AG04449 (cell line): ENCODE results near the gene BPHL.
"Not testable (repeated sequence)": the region's sequence is repeated elsewhere in the genome, so short reads cannot be mapped to it uniquely, and the experiment has no call there.

ENCODE experiments used
- CTCF ChIA-PET: fragments of 350-600 bp; formaldehyde crosslinking; extraction: SDS; loops from one replicate; lab custom pipeline; 2021; ENCODE audit warnings: antibody characterized with exemption; lab: Yijun Ruan, JAX
- POLR2A ChIA-PET: fragments of 400-600, 350-600 bp; formaldehyde crosslinking; extraction: SDS; loops from one replicate; lab custom pipeline; 2020; ENCODE audit warnings: antibody characterized with exemption, inconsistent platforms; lab: Yijun Ruan, JAX
- DNase-seq: peaks from one replicate; pipeline ENCODE4 v3.0.0-alpha.2; 2010; ENCODE audit warnings: low read depth, low spot score
- H3K4me3 ChIP-seq: 2 replicates; pipeline ENCODE4 v1.5.1; 2011; ENCODE audit warnings: low read depth, mild to moderate bottlenecking, control low read depth, low read length
- TF ChIP-seq, protein P1 (sequence below): IDR thresholded peaks from one replicate; pipeline ENCODE4 v1.5.1; 2011; ENCODE audit warnings: mild to moderate bottlenecking, moderate library complexity, low read length, control low read depth, inconsistent platforms; ENCODE audit not compliant: insufficient read depth; ENCODE audit errors: missing control alignments

Gene BPHL

DNA sequence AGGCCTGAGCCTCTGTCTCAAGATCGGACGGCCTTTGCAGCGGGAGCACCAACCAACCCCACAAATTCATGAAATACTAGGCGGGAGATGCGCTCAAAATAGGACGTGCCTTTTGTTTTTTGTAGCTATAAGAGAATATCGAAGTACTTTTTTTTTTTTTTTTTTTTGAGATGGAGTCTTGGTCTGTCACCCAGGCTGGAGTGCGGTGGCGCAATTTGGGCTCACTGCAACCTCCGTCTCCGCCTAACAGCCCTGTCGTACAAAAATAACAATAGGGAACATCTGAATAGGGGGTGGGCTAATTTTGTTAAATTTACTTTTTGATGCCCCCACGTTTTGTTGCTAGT is 44.7 kb downstream of the BPHL start:
- POLR2A ChIA-PET = interaction anchor here (1.3 to 1.9 kb wide), 3 partner anchors 46 to 88 kb away, joined by 4 to 18 read pairs (median 6); no protein-coding TSS in a partner anchor
- CTCF ChIA-PET = interaction anchor here (0.7 to 2.2 kb wide), 8 partner anchors 10 to 89 kb away, joined by 3 to 6 read pairs (median 4); no protein-coding TSS in a partner anchor
- H3K4me3 ChIP-seq = peak overlapping the region; percentile 67
- no peak for DNase-seq
- TF ChIP-seq, protein P1, sequence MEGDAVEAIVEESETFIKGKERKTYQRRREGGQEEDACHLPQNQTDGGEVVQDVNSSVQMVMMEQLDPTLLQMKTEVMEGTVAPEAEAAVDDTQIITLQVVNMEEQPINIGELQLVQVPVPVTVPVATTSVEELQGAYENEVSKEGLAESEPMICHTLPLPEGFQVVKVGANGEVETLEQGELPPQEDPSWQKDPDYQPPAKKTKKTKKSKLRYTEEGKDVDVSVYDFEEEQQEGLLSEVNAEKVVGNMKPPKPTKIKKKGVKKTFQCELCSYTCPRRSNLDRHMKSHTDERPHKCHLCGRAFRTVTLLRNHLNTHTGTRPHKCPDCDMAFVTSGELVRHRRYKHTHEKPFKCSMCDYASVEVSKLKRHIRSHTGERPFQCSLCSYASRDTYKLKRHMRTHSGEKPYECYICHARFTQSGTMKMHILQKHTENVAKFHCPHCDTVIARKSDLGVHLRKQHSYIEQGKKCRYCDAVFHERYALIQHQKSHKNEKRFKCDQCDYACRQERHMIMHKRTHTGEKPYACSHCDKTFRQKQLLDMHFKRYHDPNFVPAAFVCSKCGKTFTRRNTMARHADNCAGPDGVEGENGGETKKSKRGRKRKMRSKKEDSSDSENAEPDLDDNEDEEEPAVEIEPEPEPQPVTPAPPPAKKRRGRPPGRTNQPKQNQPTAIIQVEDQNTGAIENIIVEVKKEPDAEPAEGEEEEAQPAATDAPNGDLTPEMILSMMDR = no peak

GRCh38 chr6:3164388-3164787 is 45.9 kb downstream of the BPHL start:
- CTCF ChIA-PET = interaction anchor here (1.0 to 2.8 kb wide), 3 partner anchors 38 to 87 kb away, joined by 3 to 17 read pairs (median 4); no protein-coding TSS in a partner anchor
- no peak overlapping the region for H3K4me3 ChIP-seq
- TF ChIP-seq, protein P1 = no peak
- POLR2A ChIA-PET = no interaction called here
- DNase-seq = no peak

DNA sequence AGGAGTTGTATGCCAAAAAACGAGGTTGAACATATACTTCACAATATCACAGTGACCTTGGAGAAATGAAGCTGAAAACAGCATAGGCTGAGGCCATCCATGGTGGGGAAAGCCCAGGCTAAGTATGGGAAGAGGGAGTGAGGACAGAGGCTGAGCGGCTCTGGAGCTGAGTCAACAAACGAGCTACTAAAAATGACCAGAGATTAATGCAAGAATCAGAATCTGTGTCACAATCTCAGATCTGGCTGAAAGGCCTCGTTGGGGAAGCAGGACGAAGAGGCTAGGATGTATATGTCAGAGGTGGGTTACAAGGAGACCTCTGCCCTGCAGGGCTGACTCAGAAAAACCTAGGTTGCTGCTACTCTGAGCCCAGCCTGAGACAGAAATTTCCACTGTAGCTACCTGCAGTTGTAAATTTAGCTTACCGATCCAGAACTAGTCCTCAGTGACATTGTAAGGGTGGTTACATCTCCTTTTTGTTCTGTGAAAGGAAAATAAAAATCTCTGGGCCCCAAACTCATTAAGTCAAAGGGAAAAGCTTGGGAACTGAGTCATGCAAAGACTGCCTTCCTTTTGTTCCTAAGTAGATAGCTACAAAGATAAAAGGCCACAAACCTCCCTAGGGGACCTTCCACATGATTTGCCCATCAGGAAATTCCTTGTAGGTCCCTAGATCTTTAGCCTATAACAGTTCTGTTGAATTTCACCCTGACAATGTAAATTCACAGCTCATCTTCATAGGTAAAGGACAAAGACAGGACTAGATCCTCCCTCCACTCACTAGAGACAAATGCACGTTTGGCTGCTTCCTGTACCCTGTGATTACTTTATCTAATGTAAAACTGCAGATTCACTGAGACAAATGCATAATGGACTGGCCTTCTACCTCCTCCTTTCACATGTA is 47.4 kb downstream of the BPHL start:
- TF ChIP-seq, protein P1 = no peak
- CTCF ChIA-PET = interaction anchor here (0.9 to 2.8 kb wide), 7 partner anchors 9 to 86 kb away, joined by 3 to 17 read pairs (median 4); partner anchors contain the start of gene TUBB2A
- POLR2A ChIA-PET = interaction anchor here (0.6 to 1.8 kb wide), 6 partner anchors 9 to 93 kb away, joined by 3 to 13 read pairs (median 3); partner anchors contain the start of genes PSMG4 and TUBB2A
- H3K4me3 ChIP-seq = no peak overlapping the region
- DNase-seq = no peak

GRCh38 chr6:3166535-3167225 is 48.2 kb downstream of the BPHL start:
- not testable (repeated sequence) for H3K4me3 ChIP-seq, DNase-seq
- POLR2A ChIA-PET = interaction anchor here (0.6 to 1.8 kb wide), 3 partner anchors 9 to 92 kb away, joined by 3 to 13 read pairs (median 3); partner anchors contain the start of genes PSMG4 and TUBB2A
- CTCF ChIA-PET = interaction anchor here (0.9 to 2.8 kb wide), 6 partner anchors 10 to 85 kb away, joined by 3 to 17 read pairs (median 6); partner anchors contain the start of gene TUBB2A

GRCh38 chr6:3168046-3168445 is 49.5 kb downstream of the BPHL start:
- H3K4me3 ChIP-seq, POLR2A ChIA-PET, DNase-seq: not testable (repeated sequence)
- CTCF ChIA-PET = interaction anchor here (0.9 kb wide), 1 partner anchor 11 kb away, joined by 3 read pairs; the partner anchor contains the start of gene TUBB2A

DNA sequence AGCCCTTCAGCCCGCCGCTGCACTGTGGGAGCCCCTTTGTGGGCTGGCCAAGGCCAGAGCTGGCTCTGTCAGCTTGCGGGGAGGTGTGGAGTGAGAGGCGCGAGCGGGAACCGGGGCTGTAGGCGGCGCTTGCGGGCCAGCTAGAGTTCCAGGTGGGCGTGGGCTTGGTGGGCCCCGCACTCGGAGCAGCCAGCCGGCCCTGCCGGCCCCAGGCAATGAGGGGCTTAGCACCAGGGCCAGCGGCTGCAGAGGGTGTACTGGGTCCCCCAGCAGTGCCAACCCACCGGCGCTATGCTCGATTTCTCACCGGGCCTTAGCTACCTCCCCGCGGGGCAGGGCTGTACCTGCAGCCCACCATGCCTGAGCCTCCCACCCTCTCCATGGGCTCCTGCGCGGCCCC is 52.2 kb downstream of the BPHL start:
- CTCF ChIA-PET = interaction anchor here (1.1 kb wide), 1 partner anchor 14 kb away, joined by 3 read pairs; the partner anchor contains the start of gene TUBB2A
- POLR2A ChIA-PET, H3K4me3 ChIP-seq: not testable (repeated sequence)

DNA sequence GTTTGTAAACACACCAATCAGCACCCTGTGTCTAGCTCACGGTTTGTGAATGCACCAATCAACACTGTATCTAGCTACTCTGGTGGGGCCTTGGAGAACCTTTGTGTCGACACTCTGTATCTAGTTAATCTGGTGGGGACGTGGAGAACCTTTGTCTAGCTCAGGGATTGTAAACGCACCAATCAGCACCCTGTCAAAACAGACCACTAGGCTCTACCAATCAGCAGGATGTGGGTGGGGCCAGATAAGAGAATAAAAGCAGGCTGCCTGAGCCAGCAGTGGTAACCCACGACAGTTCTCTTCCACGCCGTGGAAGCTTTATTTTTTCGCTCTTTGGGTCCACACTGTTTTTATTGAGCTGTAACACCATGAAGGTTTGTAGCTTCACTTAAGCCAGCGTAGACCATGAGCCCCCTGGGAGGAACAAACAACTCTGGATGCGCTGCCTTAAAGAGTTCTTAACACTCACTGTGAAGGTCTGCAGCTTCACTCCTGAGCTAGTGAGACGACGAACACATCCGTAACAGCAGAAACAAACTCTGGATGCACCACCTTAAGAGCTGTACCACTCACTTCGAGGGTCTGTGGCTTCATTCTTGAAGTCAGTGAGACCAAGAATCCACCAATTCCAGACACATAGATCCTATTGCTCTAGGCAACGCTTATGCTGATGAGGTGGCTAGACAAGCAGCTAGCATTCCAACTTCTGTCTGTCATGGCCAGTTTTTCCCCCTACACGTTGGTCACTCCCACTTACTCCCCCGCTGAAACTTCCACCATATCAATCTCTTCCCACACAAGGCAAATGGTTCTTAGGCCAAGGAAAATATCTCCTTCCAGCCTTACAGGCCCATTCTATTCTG is 53.0 kb downstream of the BPHL start:
- POLR2A ChIA-PET, H3K4me3 ChIP-seq, DNase-seq: not testable (repeated sequence)
- CTCF ChIA-PET = interaction anchor here (0.6 to 1.1 kb wide), 2 partner anchors 14 to 80 kb away, joined by 3 read pairs; partner anchors contain the start of gene TUBB2A

More for the DNA sequence above, 52.2 kb downstream of the BPHL start:
- not testable (repeated sequence) for DNase-seq

DNA sequence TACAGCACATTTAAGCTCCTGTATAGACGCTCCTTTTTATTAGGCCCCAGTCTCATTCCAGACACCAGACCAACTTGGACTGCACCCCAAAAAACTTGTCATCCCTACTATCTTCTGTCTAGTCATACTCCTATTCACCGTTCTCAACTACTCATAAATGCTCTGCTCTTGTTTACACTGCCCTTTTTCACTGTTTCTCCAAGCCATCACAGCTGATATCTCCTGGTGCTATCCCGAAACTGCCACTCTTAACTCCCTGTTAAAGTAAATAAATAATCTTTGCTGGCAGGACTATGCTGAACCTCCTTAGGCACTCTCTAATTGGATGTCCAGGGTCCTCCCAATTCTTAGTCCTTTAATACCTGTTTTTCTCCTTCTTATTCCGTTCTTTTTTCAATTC is 54.3 kb downstream of the BPHL start:
- DNase-seq, POLR2A ChIA-PET, CTCF ChIA-PET, H3K4me3 ChIP-seq: not testable (repeated sequence)

DNA sequence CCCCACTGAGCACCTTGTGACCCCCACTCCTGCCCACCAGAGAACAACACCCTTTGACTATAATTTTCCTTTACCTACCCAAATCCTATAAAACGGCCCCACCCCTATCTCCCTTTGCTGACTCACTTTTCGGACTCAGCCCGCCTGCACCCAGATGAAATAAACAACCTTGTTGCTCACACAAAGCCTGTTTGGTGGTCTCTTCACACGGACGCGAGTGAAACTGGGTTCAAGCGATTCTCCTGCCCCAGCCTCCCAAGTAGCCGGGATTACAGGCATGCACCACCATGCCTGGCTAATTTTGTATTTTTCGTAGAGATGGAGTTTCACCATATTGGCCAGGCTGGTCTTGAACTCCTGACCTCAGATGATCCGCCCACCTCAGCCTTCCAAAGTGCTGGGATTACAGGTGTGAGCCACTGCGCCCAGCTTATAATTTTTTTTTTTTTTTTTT is 55.2 kb downstream of the BPHL start:
- POLR2A ChIA-PET = interaction anchor here (1.2 kb wide), 1 partner anchor 16 kb away, joined by 3 read pairs; the partner anchor contains the start of gene TUBB2A
- CTCF ChIA-PET, H3K4me3 ChIP-seq, DNase-seq: not testable (repeated sequence)
